PFSK-1 (cell line): Measurements from ENCODE around the gene BHMT.

Experiments used
- FOXP2 ChIP-seq: optimal IDR thresholded peaks from 2 replicates; pipeline ENCODE3; 2011; ENCODE audit warnings: borderline replicate concordance, control low read depth, inconsistent platforms; ENCODE audit not compliant: insufficient read depth; ENCODE audit errors: extremely low read length, extremely low read depth
- POLR2AphosphoS5 ChIP-seq: IDR thresholded peaks from 2 replicates; pipeline ENCODE4 v1.6.1; 2012; ENCODE audit warnings: low read depth, mild to moderate bottlenecking, control low read depth, low read length, moderate library complexity
- SIN3A ChIP-seq: IDR thresholded peaks from 2 replicates; pipeline ENCODE4 v1.6.1; 2012; ENCODE audit warnings: mild to moderate bottlenecking, low read length, moderate library complexity, borderline replicate concordance; ENCODE audit not compliant: insufficient read depth
- TAF1 ChIP-seq: IDR thresholded peaks from 2 replicates; pipeline ENCODE4 v1.6.1; 2012; ENCODE audit warnings: low read length, control low read depth, borderline replicate concordance; ENCODE audit not compliant: insufficient read depth
- TF ChIP-seq, protein P1 (sequence below), 2 experiments: IDR thresholded peaks; 2 replicates each; pipeline versions ENCODE4 v1.6.1 to v1.8.0; 2011 to 2012; ENCODE audit warnings: low read depth in 2 of 2, low read length in 2 of 2, control low read depth in 1 of 2, inconsistent platforms in 1 of 2, mild to moderate bottlenecking in 1 of 2, moderate library complexity in 1 of 2; ENCODE audit not compliant: insufficient read depth in 1 of 2

Gene BHMT

DNA sequence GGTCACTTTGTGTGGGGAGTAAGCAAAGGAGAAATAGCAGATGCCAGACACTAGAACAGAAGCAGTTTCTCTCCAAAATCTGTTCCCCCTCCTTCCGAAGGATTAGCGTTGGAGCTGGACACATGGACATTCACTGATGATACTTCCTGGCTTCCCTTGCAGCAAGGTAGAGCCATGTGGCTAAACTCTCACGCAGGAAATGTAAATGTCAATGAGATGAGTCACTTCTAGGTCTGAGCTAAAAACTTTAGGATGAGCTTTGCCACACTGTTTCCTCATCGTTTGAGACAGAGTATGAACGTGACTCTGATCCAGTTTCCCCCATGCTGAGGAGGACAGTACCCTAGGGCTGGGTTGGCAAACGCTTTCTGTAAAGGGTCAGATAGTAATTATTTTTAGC, 37.0 kb upstream of the BHMT start:
- TF ChIP-seq FOXP2: no peak
- TF ChIP-seq SIN3A: no peak
- no peak for TF ChIP-seq TAF1
- TF ChIP-seq, protein P1, sequence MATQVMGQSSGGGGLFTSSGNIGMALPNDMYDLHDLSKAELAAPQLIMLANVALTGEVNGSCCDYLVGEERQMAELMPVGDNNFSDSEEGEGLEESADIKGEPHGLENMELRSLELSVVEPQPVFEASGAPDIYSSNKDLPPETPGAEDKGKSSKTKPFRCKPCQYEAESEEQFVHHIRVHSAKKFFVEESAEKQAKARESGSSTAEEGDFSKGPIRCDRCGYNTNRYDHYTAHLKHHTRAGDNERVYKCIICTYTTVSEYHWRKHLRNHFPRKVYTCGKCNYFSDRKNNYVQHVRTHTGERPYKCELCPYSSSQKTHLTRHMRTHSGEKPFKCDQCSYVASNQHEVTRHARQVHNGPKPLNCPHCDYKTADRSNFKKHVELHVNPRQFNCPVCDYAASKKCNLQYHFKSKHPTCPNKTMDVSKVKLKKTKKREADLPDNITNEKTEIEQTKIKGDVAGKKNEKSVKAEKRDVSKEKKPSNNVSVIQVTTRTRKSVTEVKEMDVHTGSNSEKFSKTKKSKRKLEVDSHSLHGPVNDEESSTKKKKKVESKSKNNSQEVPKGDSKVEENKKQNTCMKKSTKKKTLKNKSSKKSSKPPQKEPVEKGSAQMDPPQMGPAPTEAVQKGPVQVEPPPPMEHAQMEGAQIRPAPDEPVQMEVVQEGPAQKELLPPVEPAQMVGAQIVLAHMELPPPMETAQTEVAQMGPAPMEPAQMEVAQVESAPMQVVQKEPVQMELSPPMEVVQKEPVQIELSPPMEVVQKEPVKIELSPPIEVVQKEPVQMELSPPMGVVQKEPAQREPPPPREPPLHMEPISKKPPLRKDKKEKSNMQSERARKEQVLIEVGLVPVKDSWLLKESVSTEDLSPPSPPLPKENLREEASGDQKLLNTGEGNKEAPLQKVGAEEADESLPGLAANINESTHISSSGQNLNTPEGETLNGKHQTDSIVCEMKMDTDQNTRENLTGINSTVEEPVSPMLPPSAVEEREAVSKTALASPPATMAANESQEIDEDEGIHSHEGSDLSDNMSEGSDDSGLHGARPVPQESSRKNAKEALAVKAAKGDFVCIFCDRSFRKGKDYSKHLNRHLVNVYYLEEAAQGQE (IDR thresholded peaks at IDR 0.05; ENCODE audit: insufficient read depth in 1 of 2, low read depth in 2 of 2, low read length in 2 of 2): no peak
- TF ChIP-seq POLR2AphosphoS5: no peak

DNA sequence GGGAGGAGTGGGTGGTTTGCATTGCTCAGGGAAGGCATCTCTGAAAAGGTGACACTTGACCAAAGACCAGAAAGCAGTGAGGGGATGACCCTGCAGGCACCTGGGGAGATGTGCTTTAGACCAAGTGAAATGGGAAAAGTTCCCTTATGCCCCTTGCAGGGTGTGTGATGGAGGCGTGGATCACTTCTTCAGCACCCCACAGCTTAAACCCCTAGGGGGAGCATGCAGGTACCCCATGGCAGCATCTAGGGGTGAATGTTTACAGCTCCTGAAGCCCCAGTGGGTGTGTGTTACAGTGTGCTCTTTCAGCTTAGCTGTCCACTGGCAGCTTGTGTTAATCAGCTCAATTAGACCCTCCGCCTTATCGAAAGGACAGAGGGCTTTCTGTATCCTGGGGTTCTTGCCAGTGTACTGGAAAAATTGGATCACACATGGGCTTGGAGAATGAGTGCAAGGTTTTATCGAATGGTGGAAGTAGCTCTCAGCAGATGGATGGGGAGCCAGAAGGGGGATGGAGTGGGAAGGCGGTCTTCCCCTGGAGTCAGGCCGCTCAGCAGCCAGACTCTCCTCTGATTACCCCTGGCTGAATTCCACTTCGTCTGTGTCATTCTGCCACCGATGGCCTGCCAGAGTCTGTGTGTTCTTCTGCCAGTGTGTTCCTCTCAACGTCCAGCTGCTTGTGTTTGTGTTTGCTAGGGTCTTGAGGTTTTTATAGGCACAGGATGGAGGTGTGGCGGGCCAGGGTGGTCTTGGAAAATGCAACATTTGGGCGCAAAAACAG, 35.8 kb upstream of the BHMT start:
- TF ChIP-seq SIN3A (no peak), POLR2AphosphoS5 (no peak), FOXP2 (no peak), TAF1 (no peak)
- TF ChIP-seq, protein P1 (IDR thresholded peaks at IDR 0.05; ENCODE audit: insufficient read depth in 1 of 2, low read depth in 2 of 2, low read length in 2 of 2): no peak

DNA sequence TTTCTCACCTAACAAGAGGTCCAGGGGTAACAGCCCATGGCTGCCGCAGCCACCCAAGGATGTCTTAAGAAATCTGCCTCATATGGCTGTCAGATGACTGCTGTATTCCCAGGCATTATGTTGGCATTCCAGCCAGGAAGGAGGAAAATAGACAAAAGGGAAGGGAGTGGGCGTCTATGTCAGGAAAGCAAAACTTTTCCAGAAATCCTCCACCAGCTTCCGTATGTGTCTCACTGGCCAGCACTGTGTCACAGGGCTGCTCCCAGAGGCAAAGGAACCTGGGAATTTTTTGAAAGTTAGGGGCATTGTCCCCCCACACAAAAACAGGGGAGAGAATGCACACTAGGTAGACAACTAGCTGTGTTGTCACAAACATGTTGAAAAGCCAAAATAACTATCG, 34.8 kb upstream of the BHMT start:
- TF ChIP-seq TAF1 (no peak), FOXP2 (no peak), POLR2AphosphoS5 (no peak), SIN3A (no peak)
- TF ChIP-seq, protein P1 (IDR thresholded peaks at IDR 0.05; ENCODE audit: insufficient read depth in 1 of 2, low read depth in 2 of 2, low read length in 2 of 2): no peak

DNA sequence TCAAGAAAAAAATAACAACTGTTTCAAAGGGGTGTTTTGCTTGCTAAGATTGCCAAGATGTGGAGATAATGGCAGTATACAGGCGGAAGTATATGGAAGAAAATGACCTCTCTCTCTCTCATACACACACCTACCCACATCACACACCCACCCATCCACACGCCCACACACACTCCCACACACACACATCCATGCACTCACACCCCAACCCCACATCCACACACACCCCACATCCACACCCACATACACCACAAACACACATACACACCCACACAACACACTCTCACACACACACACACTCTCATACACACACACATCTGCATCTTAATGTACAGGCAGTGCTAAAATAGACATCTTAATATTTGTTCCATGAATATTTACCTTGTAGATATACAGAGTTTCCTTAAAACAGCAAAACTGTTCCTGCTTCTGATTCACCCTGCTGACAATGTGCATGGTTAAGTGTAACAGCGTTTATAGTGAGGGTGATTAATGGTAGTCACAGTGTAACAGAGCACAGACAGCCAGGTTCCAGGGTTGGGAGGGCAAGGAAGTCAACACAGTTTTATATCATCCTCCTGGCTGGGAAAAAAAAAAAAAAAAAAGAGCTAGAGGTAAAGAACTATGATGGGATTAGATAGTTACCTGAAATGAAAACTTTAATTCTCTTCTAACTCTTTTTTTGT, 33.8 kb upstream of the BHMT start:
- TF ChIP-seq, protein P1 (IDR thresholded peaks at IDR 0.05; ENCODE audit: insufficient read depth in 1 of 2, low read depth in 2 of 2, low read length in 2 of 2): no peak
- TF ChIP-seq TAF1 (no peak), POLR2AphosphoS5 (no peak), SIN3A (no peak), FOXP2 (no peak)
